Esophagus squamous epithelium (tissue), 5 donors: ENCODE data around the gene ZNF385A. TPM values are rescaled to one million over a fixed set of nuclear protein-coding genes. Genes with fewer than 3 reads are reported as not detected.

ENCODE experiments used
- DNase-seq: peaks from one replicate; lab custom pipeline; 2025; lab: John Stamatoyannopoulos, UW
- H3K27ac ChIP-seq, 4 donors: fragments of 200-600 bp; sonication (generic); one replicate each; pipeline ENCODE4 v1.5.1; 2016 to 2019; ENCODE audit warnings: mild to moderate bottlenecking in 1 of 4
- H3K27me3 ChIP-seq, 4 donors: fragments of 200-600 bp; sonication (generic); 1 replicate in 3 of 4; 2 replicates in 1 of 4; pipeline versions ENCODE4 v1.5.1 to v1.6.0; 2017 to 2021; ENCODE audit warnings: antibody characterized with exemption in 1 of 4
- H3K36me3 ChIP-seq, 3 donors: fragments of 200-600 bp; sonication (generic); one replicate each; pipeline ENCODE4 v1.5.1; 2016 to 2019
- H3K4me1 ChIP-seq, 3 donors: fragments of 200-600 bp; sonication (generic); one replicate each; pipeline ENCODE4 v1.5.1; 2017 to 2019
- H3K4me3 ChIP-seq, 4 donors: fragments of 200-600 bp; sonication (generic); 1 replicate in 3 of 4; 2 replicates in 1 of 4; pipeline ENCODE4 v1.5.1; 2016 to 2019; ENCODE audit warnings: mild to moderate bottlenecking in 2 of 4, moderate library complexity in 1 of 4
- H3K9me3 ChIP-seq, 3 donors: fragments of 200-600 bp; sonication (generic); one replicate each; pipeline ENCODE4 v1.5.1; 2016 to 2019
- CTCF ChIP-seq, 6 experiments: fragments of 450-650 bp in 4 of 6; fragments of 200-600 bp in 2 of 6; sonication (generic) in 2 of 6; IDR thresholded peaks; one replicate each; pipeline ENCODE4 v1.5.1; 2016 to 2019; ENCODE audit warnings: antibody characterized with exemption in 6 of 6, mild to moderate bottlenecking in 4 of 6, moderate library complexity in 4 of 6
- POLR2A ChIP-seq, 4 donors: fragments of 450-650 bp; IDR thresholded peaks; one replicate each; pipeline ENCODE4 v1.6.1; 2017; ENCODE audit warnings: antibody characterized with exemption in 4 of 4, mild to moderate bottlenecking in 4 of 4, moderate library complexity in 3 of 4
- WGBS, 2 donors: methylation state at CpG; one replicate each; pipeline ENCODE4 v1.1.5; 2018; 5-methylcytosine and 5-hydroxymethylcytosine counted together
- intact Hi-C: fragments of 100-400 bp; cut with DNase I; formaldehyde crosslinking; loops from one replicate; pipeline ENCODE4 v1.15.0; 2022
- total RNA-seq, 4 donors: library from RNA; depleted of rRNA; stranded (reverse); fragments of >200 nt; gene quantifications; one replicate each; pipeline ENCODE4 v1.1.0, GENCODE V29; 2016
- donor health status: DM: yes; HTN: yes; CAD: no.

The ZNF385A gene
- total RNA-seq, 4 donors from 2014 or later = 25.2 to 106 (median 37.8) TPM

- no peak for DNase-seq
- WGBS, 2 donors = 6 to 8% methylated on average over 14 to 15 of the region's 15 CpGs
- Histone ChIP-seq H3K27ac (peak overlapping the region; percentile 75 to 94 (median 87)), H3K27me3 (no peaks in the 10 kb centered on the region), H3K9me3 (no peaks in the 10 kb centered on the region), H3K4me3 (peak overlapping the region; percentile 40 to 74 (median 64)), H3K4me1 (peaks cover 3 to 33% (median 10%) of the 10 kb centered on the region in 3 donors), H3K36me3 (no peaks in the 10 kb centered on the region)
- TF ChIP-seq CTCF (IDR thresholded peaks at IDR 0.05) (no peak), POLR2A (IDR thresholded peaks at IDR 0.05) (peak in 1 of 4 donors; percentile 15)
- intact Hi-C loops = no loop called here
These were observed 26.2 kb downstream of the ZNF385A start for GRCh38 chr12:54358191-54358944.

DNA sequence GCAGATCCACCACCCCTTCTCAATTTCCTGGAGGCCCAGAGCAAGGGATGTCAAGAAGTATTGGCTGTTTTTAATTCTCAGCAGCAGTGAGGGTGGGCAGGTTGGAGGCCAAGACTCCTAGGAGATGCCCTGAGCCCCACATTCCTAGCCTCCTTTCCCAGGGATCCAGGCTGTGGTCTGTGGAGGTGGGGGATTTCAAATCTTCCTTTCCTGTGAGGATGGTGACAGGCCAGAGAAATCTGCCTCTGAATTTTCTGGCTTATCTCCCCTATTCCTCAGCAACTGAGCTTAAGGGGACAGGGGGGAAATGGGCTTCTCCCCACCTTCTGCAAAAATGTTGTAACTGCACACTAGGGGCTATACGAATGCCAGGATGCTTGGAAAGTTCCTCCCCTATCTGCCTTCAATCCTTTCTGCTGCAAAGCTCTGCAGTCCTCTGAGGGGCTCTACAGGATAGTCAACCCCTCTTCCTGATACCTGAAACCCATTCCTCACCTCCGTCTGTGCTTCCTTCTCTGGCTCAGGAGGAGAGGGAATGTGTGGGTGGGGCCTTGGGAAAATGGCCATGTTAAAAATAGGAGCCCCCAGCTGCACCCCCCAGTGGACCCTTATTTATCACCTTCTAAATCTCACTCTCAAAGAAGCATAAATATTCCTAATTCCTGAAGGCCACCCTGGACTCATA lies 26.9 kb downstream of the ZNF385A start:
- TF ChIP-seq POLR2A (IDR thresholded peaks at IDR 0.05) = no peak
- TF ChIP-seq CTCF (IDR thresholded peaks at IDR 0.05) = no peak

GRCh38 chr12:54356951-54357356 lies 27.6 kb downstream of the ZNF385A start:
- TF ChIP-seq CTCF (IDR thresholded peaks at IDR 0.05) (no peak), POLR2A (IDR thresholded peaks at IDR 0.05) (no peak)
- H3K27me3 ChIP-seq = no peaks in the 10 kb centered on the region
- H3K36me3 ChIP-seq = peaks cover 0 to 4% (median 0%) of the 10 kb centered on the region in 3 donors
- H3K27ac ChIP-seq = peak overlapping the region in 1 of 4 donors; percentile 38
- no peak overlapping the region for H3K4me3 ChIP-seq
- no peaks in the 10 kb centered on the region for H3K9me3 ChIP-seq
- no peak for DNase-seq
- H3K4me1 ChIP-seq = peaks cover 3 to 47% (median 10%) of the 10 kb centered on the region in 3 donors
- WGBS, 2 donors = 79 to 100% methylated on average over 3 to 4 of the region's 4 CpGs
- intact Hi-C loops = no loop called here

More for the DNA sequence above, 26.9 kb downstream of the ZNF385A start:
- DNase-seq = no peak
- no peaks in the 10 kb centered on the region for H3K9me3 ChIP-seq
- peak overlapping the region in 2 of 4 donors; percentile 32 to 94 for H3K27ac ChIP-seq
- 53 to 64% methylated on average over 2 of the region's 2 CpGs for WGBS, 2 donors
- no peaks in the 10 kb centered on the region for H3K36me3 ChIP-seq
- H3K4me3 ChIP-seq = peak overlapping the region in 2 of 4 donors; percentile 58 to 71
- no peaks in the 10 kb centered on the region for H3K27me3 ChIP-seq
- peaks cover 3 to 40% (median 10%) of the 10 kb centered on the region in 3 donors for H3K4me1 ChIP-seq
- intact Hi-C loops = no loop called here

- intact Hi-C loops = no loop called here
These were observed 28.3 kb downstream of the ZNF385A start for GRCh38 chr12:54356228-54356627.

More at GRCh38 chr12:54356228-54356627, 28.3 kb downstream of the ZNF385A start:
- no peak for DNase-seq
- 82 to 88% methylated on average over 3 of the region's 3 CpGs for WGBS, 2 donors
- TF ChIP-seq POLR2A (IDR thresholded peaks at IDR 0.05) = no peak
- TF ChIP-seq CTCF (IDR thresholded peaks at IDR 0.05) = no peak
- no peaks in the 10 kb centered on the region for H3K27me3 ChIP-seq
- H3K36me3 ChIP-seq = peaks cover 0 to 11% (median 0%) of the 10 kb centered on the region in 3 donors
- peaks cover 3 to 54% (median 10%) of the 10 kb centered on the region in 3 donors for H3K4me1 ChIP-seq
- no peak overlapping the region for H3K4me3 ChIP-seq
- no peak overlapping the region for H3K27ac ChIP-seq
- H3K9me3 ChIP-seq = no peaks in the 10 kb centered on the region
